ENCODE measurements around the gene CNOT1. TPM values are rescaled to one million over a fixed set of nuclear protein-coding genes. Genes with fewer than 3 reads are reported as not detected.

Gene CNOT1
- total and polyA plus RNA-seq, 4 donors: 35.6 to 187 (median 120) TPM

DNA sequence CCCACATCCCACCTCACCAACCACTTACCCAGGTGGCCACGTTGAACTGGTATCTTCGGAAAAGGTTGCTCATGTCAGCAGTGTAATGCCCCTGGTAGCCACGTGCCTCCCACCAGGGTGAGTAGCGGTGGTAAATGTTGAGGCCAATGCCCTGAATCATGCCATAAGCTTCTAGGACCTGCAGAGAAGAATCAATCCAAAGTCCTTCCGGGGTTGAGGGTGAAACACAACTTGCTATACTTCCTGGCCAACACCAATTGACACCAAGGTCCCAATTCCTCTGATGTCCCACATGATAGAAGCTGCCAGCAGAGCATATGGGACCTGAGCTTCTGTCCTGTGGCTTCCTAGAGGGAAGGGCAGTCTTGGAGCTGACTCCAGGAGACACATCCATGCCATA is 11.3 kb upstream of the CNOT1 start:
- TF ChIP-seq, protein P1, sequence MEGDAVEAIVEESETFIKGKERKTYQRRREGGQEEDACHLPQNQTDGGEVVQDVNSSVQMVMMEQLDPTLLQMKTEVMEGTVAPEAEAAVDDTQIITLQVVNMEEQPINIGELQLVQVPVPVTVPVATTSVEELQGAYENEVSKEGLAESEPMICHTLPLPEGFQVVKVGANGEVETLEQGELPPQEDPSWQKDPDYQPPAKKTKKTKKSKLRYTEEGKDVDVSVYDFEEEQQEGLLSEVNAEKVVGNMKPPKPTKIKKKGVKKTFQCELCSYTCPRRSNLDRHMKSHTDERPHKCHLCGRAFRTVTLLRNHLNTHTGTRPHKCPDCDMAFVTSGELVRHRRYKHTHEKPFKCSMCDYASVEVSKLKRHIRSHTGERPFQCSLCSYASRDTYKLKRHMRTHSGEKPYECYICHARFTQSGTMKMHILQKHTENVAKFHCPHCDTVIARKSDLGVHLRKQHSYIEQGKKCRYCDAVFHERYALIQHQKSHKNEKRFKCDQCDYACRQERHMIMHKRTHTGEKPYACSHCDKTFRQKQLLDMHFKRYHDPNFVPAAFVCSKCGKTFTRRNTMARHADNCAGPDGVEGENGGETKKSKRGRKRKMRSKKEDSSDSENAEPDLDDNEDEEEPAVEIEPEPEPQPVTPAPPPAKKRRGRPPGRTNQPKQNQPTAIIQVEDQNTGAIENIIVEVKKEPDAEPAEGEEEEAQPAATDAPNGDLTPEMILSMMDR (IDR thresholded peaks at IDR 0.05; ENCODE audit: control extremely low read depth, extremely low read depth): no peak
- no peaks in the 10 kb centered on the region for H3K36me3 ChIP-seq (ENCODE audit: control insufficient read depth in 4 of 4, insufficient read depth in 4 of 4, low read length in 4 of 4)
- H3K27me3 ChIP-seq (ENCODE audit: control insufficient read depth in 3 of 3, insufficient read depth in 3 of 3, low read length in 2 of 3): no peaks in the 10 kb centered on the region
- H3K9ac ChIP-seq (ENCODE audit: insufficient read depth in 1 of 2, low read length in 2 of 2): no peak overlapping the region
- no peaks in the 10 kb centered on the region for H3K4me1 ChIP-seq (ENCODE audit: control insufficient read depth in 5 of 5, insufficient read depth in 5 of 5, low read length in 5 of 5)
- 88 to 93% methylated on average over 5 of the region's 5 CpGs for WGBS, 2 donors
- no peak overlapping the region for H3K4me3 ChIP-seq
- no peak overlapping the region for H3K27ac ChIP-seq (ENCODE audit: low read depth in 1 of 2, low read length in 1 of 2)
- ATAC-seq (ENCODE audit: insufficient read depth, low FRiP score) (no peak), DNase-seq (no peak)
- H3K9me3 ChIP-seq (ENCODE audit: control insufficient read depth in 4 of 4, insufficient read depth in 3 of 4, low read length in 3 of 4): no peaks in the 10 kb centered on the region

DNA sequence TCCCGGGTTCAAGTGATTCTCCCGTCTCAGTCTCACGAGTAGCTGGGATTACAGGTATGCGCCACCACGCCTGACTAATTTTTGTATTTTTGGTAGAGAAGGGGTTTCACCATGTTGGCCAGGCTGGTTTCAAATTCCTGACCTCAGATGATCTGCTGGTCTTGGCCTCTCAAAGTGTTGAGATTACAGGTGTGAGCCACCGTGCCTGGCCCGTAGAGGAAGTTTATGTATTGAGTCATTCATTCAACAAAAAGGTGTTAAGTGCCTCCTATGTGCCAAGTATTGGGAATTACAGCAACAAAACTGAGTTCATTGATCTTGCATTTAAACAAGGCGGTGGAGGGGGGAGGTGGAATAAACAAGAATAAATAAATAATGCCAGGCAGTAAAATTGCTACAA is 10.2 kb upstream of the CNOT1 start:
- H3K9ac ChIP-seq (ENCODE audit: insufficient read depth in 1 of 2, low read length in 2 of 2): no peak overlapping the region
- no peaks in the 10 kb centered on the region for H3K9me3 ChIP-seq (ENCODE audit: control insufficient read depth in 4 of 4, insufficient read depth in 3 of 4, low read length in 3 of 4)
- H3K4me3 ChIP-seq: no peak overlapping the region
- ATAC-seq (ENCODE audit: insufficient read depth, low FRiP score) (no peak), DNase-seq (no peak)
- H3K36me3 ChIP-seq (ENCODE audit: control insufficient read depth in 4 of 4, insufficient read depth in 4 of 4, low read length in 4 of 4): no peaks in the 10 kb centered on the region
- WGBS, 2 donors: 79 to 85% methylated on average over 8 of the region's 8 CpGs
- no peaks in the 10 kb centered on the region for H3K27me3 ChIP-seq (ENCODE audit: control insufficient read depth in 3 of 3, insufficient read depth in 3 of 3, low read length in 2 of 3)
- TF ChIP-seq, protein P1 (IDR thresholded peaks at IDR 0.05; ENCODE audit: control extremely low read depth, extremely low read depth): no peak
- H3K27ac ChIP-seq (ENCODE audit: low read depth in 1 of 2, low read length in 1 of 2): no peak overlapping the region
- H3K4me1 ChIP-seq (ENCODE audit: control insufficient read depth in 5 of 5, insufficient read depth in 5 of 5, low read length in 5 of 5): no peaks in the 10 kb centered on the region

DNA sequence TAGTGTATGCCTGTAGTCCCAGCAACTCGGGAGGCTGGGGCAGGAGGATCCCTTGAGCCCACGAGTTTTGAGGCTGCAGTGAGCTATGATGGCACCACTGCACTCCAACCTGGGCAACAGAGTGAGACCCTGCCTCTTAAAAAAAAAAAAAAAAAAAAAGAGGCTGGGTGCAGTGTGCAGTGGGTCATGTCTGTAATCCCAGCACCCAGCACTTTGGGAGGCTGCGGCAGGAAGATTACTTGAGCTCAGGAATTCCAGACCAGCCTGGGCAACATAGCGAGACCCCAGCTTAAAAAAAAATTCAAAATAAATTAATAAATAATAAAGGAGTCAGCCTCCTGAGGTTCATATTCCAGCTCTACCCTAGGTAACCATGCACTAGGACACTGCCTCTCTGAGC is 9.6 kb upstream of the CNOT1 start:
- WGBS, 2 donors: 81 to 95% methylated on average over 4 of the region's 4 CpGs
- TF ChIP-seq, protein P1 (IDR thresholded peaks at IDR 0.05; ENCODE audit: control extremely low read depth, extremely low read depth): no peak
- ATAC-seq (ENCODE audit: insufficient read depth, low FRiP score): no peak

More for the DNA sequence above, 9.6 kb upstream of the CNOT1 start:
- DNase-seq: no peak
- H3K27me3 ChIP-seq (ENCODE audit: control insufficient read depth in 3 of 3, insufficient read depth in 3 of 3, low read length in 2 of 3): no peaks in the 10 kb centered on the region
- no peaks in the 10 kb centered on the region for H3K4me1 ChIP-seq (ENCODE audit: control insufficient read depth in 5 of 5, insufficient read depth in 5 of 5, low read length in 5 of 5)
- no peak overlapping the region for H3K9ac ChIP-seq (ENCODE audit: insufficient read depth in 1 of 2, low read length in 2 of 2)
- H3K27ac ChIP-seq (ENCODE audit: low read depth in 1 of 2, low read length in 1 of 2): no peak overlapping the region
- no peaks in the 10 kb centered on the region for H3K36me3 ChIP-seq (ENCODE audit: control insufficient read depth in 4 of 4, insufficient read depth in 4 of 4, low read length in 4 of 4)
- no peaks in the 10 kb centered on the region for H3K9me3 ChIP-seq (ENCODE audit: control insufficient read depth in 4 of 4, insufficient read depth in 3 of 4, low read length in 3 of 4)
- no peak overlapping the region for H3K4me3 ChIP-seq
